ENCODE measurements around the gene EPN3. TPM values are rescaled to one million over a fixed set of nuclear protein-coding genes. Genes with fewer than 3 reads are reported as not detected.

EPN3 gene
- polyA plus RNA-seq, 5 donors: 2.8 to 7.4 (median 5.2) TPM

DNA sequence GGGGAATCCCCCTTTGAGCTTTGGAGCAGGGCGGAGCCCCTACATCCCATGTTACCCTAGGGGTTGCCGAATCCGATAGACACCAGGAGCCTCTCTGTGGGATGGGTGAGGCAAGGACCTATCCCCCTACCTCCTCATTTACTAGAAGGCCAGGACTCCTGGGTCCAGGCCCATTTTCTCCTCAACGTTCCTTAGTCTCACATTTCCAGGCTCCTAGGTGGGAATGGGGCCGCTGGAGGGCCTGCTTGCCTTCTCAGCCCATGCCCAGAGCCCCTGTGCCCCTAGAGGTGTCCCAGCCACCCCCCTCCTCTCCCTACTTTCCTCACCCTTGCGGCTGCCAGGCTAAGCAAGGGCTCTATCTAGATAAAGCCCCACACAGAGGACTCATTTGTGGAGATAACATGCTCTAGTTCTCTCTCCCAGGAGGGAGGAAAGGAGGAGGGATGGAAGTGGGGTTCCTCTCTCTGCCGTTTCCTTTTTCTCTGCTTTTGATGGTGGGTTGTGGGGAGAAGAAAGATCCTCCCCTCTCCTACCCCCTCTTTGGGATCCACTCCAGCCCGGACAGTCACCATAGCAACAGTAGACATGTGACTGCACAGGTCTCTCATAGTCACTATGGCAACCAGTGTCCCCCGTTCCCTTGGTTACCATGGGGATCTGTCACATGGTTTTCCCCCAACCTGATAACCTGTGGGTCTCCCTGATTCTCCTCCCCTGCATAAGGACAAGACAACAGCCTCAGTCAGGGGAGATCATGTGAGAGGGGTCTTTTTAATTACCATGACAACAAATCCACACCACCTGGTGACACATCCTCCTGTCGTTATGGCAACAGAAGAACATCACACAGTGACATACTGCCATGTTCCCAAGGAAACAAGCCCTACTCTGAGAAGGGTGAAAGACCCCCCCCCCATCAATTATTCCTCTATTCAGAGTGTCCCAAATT, 33.1 kb downstream of the EPN3 start:
- DNase-seq: no peak

DNA sequence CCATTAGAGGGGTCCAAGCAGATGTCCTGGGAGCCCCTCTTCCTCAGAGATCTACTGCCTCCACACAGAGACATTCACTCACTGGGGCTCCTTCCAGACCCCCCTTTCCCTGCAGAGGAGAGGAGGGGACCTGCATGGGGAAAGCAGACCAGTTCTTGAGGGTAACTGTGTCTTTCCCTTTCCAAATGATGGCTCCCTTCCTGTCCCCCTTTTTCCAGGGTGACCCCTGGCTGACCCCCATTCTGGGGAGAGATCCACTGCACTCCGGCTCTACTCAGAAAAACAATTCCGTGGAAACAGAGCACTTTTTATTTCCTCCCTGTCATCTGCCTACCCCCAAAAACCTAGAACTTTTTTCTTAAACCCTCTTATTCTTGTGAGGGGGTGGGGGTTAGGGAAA, 34.4 kb downstream of the EPN3 start:
- no peak for DNase-seq

DNA sequence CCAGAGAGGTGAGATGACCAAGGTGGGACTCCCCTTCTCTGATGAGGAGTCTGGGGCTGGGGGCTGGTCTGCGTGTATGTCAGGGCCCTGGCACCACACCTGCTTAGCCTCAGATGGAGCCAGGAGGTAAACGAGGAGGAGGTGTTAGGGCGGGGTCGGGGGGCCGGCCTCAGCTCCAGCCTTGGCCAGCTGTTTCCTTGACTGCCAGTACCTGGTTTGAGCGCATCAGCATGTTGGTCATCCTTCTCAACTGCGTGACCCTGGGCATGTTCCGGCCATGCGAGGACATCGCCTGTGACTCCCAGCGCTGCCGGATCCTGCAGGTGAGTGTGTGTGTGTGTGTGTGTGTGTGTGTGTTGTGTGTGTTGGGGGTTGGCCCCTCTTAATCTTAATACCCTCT, 36.1 kb downstream of the EPN3 start:
- DNase-seq: no peak

DNA sequence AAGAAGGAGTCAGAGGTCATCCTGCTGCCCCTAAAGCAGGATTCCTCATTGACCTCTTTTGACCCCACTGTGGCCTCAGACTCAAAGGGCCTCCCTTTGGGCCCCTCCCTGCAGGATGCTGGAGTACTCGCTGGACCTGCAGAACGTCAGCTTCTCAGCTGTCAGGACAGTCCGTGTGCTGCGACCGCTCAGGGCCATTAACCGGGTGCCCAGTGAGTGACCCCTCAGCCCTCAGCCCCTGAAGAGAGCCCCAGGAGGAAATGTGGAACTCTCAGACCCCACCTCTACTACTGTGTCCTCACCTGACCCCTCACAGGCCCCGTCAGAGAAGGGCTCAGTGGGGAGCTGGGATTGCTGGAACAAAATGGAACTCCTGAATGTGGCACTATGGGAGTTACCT, 37.1 kb downstream of the EPN3 start:
- no peak for DNase-seq

DNA sequence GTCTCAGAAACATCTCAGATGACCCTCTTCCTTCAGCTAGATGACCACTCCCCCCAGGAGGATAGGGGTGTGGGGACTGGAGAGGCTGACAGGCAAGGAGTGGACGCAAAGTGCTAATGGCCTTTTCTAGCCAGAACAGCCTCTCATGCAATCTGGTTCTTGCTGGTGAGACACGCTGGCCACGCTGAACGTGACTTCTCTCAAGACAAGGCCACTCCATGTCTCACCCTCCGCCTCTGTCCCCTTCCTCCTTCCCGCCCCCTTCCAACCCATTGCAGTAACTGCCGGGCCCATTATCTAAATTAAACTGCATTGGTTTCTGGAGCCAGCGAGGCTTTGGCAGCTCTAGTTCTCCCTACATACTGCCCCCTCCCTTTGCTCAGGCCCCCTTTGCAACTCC, 37.5 kb downstream of the EPN3 start:
- DNase-seq: no peak

DNA sequence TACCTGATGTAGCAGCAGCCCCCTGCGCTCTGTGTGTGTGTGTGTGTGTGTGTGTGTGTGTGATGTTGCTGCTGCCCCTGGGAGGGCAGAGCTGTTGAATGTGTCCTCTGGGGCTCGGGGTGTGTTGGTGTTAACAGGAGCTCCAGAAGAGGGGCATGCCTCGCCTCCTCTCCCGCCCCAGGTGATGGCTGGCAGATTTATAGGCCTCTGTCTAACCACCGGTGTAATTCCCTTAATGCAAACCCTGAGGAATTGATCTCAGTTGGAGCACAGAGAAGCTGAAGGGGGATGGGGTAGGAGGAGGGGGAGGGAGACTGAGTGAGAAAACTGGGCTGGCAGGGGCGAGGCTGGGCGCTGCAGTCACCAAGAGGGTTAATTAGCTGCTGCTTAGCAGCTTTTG, 38.0 kb downstream of the EPN3 start:
- no peak for DNase-seq

DNA sequence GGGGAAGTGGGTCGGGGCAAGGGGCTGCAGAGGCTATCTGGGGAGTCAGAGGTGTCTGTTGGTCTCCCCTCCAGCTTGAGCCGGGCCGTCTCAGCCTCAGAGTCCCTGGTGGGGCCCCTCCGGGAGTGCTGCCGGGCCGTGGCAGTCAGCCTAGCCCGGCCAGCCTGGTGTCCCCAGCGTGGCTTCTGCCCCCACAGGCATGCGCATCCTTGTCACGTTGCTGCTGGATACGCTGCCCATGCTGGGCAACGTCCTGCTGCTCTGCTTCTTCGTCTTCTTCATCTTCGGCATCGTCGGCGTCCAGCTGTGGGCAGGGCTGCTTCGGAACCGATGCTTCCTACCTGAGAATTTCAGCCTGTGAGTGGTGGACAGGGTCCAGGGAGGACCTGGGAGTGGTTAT, 39.1 kb downstream of the EPN3 start:
- DNase-seq: no peak

DNA sequence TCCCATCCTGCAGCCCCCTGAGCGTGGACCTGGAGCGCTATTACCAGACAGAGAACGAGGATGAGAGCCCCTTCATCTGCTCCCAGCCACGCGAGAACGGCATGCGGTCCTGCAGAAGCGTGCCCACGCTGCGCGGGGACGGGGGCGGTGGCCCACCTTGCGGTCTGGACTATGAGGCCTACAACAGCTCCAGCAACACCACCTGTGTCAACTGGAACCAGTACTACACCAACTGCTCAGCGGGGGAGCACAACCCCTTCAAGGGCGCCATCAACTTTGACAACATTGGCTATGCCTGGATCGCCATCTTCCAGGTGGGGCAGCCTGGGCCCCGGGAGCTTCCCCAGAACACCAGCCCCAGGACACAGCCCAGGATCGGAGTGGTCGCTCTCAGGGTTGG, 40.0 kb downstream of the EPN3 start:
- DNase-seq: no peak

DNA sequence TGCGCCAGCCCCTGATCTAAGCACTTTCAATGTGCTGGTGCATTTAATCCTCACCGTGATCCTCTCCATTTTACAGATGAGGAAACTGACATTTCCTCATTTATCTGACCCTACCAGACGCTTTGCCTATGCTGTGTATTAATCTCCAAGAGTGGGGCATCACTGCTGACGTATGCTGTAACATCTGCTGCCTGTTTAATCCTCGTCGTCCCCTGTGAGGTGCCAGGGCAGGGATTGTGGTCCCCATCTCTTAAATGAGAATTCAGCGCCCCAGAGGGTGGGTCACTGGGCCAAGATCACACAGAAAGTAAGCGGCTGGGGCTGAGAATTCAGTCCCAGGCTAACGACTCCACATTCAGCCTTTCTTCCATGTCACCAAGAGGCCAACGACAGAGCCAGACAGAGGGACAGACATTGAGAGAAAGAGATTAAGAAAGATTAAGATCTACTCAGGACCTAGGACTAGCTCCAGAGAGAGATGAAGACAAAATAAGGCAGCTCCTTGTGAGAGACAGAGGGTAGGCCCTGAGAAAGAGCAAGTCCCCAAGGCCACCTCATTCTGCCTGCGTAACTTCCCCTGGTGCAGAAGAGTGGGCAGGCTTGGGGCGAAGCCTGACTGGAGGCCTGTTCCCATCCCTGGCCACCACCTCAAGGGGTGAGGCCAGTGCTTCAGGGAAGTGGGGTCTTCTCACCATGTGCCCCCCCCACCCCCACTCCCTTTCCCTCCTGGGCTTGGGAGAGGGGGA, 41.5 kb downstream of the EPN3 start:
- DNase-seq: no peak

DNA sequence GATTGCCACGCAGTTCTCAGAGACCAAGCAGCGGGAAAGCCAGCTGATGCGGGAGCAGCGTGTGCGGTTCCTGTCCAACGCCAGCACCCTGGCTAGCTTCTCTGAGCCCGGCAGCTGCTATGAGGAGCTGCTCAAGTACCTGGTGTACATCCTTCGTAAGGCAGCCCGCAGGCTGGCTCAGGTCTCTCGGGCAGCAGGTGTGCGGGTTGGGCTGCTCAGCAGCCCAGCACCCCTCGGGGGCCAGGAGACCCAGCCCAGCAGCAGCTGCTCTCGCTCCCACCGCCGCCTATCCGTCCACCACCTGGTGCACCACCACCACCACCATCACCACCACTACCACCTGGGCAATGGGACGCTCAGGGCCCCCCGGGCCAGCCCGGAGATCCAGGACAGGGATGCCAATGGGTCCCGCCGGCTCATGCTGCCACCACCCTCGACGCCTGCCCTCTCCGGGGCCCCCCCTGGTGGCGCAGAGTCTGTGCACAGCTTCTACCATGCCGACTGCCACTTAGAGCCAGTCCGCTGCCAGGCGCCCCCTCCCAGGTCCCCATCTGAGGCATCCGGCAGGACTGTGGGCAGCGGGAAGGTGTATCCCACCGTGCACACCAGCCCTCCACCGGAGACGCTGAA, 43.2 kb downstream of the EPN3 start:
- DNase-seq: no peak

DNA sequence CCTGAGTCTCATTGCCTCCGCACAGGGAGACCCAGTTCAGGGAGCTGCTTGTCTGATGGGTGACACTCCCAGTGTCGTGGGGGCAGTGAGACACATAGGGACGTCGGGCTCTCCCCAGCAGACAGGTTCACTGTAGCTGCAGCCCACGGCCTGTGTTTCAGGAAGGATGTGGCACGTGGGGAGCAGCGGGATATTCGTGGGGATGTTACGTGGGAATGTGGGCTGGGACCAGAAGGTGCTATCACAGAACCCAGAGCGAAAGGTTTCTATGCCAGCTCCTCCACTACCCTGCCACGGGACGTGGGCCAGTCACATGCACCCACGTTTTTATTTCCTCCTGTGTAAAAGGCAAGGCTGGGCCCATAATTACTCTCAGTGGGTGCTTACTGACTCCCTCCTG, 44.3 kb downstream of the EPN3 start:
- DNase-seq: no peak

DNA sequence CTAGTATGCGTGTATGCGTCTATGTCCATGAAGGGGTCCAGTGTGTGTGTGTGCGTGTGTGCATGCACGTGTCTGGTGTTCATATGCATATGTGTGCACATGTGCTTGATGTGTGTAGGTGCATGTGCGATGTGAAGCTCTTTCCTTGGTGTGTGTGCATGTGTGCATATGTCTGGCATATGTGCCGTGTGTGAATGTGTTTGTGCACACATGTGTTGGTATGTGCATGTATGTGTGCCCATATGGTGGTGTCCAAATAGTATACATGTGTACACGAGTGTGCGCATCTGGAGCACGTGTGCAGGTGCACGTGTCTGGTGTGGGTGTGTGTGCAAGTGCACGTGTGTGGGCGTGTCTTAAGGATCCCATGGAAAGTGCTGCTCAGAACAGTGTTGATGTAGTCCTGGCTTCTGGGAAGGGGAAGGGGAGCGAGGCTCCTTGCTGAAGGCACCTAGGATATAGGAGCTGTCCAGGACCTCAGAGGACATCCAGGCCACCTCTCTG, 45.0 kb downstream of the EPN3 start:
- DNase-seq: no peak

DNA sequence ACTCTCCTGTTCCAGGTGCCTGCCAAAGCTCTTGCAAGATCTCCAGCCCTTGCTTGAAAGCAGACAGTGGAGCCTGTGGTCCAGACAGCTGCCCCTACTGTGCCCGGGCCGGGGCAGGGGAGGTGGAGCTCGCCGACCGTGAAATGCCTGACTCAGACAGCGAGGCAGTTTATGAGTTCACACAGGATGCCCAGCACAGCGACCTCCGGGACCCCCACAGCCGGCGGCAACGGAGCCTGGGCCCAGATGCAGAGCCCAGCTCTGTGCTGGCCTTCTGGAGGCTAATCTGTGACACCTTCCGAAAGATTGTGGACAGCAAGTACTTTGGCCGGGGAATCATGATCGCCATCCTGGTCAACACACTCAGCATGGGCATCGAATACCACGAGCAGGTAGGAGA, 45.6 kb downstream of the EPN3 start:
- DNase-seq: no peak

DNA sequence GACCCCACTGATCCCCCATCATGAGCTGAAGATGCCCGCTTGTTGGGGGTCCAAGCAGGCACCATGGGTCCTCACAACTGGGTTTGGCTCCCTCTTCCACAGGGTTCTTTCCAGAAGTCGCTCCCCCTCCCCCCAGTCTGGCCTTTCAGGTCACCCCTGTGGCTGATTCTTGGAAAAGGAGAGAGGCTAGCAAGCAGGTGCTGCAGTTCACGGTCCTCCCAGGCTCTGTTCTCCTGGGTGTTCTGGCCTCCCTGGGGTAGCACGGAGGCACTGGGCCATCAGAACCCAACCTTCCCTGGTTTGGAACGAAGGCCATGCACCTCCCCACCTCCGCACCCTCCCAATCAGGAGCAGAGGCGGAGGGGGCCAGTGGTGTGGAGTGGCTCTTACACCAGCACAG, 46.9 kb downstream of the EPN3 start:
- DNase-seq: no peak

DNA sequence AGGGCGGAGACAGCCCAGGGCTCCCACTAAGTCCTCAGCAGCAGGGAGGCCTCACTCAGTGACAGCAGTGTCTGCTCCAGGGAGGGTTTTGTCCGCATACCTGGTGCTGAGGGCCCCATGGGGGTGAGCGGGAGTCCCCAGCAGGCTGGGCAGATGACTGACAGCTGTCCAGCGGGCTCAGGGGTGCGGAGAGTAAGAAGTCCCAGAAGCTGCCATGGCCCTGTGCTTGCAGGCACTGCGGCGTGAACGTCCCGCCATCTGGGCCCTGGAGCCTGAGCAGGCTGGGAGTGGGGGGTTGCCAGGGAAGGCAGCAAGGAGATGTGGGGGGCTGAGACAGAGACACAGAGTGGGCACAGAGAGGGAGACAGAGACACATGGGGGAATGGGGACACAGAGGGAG, 48.1 kb downstream of the EPN3 start:
- DNase-seq: no peak

DNA sequence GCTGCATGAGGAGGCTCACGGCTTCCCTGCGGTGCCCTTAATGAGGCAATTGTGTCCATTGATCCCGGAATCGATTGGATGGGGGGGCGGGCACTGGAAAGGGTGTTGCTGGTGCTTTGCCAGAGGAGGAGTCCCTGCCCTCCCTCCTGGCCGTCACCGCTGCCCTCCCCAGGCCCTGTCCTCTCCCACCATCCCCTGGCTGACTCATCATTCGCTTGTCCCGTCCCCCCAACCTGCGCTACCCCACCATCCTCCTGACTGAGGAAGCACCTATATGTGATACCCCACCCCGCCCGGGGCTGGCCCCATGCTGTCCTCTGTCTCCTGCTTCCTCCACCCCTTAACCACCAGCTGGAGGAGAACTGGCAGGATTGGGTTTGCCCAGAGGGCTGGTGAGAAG, 48.8 kb downstream of the EPN3 start:
- DNase-seq: no peak

DNA sequence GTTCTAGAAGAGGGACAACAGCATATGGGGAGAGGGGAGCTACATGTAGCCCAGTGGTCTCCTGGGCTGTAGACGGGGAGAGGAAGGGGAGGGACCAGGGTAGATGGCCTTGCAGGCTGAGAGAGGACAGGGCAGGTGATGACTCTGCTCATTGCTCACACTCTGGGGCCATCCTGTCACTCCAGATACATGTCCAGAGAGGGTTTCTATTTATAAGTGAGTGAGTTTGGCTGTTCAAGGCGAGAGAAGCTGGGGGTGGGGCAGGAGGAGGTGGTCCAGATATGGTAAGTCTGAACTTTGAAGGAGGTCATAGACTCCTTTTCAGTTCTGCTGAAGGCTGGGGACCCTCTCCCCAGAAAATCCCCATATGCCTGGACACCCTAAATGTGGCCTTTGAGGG, 50.2 kb downstream of the EPN3 start:
- DNase-seq: no peak

DNA sequence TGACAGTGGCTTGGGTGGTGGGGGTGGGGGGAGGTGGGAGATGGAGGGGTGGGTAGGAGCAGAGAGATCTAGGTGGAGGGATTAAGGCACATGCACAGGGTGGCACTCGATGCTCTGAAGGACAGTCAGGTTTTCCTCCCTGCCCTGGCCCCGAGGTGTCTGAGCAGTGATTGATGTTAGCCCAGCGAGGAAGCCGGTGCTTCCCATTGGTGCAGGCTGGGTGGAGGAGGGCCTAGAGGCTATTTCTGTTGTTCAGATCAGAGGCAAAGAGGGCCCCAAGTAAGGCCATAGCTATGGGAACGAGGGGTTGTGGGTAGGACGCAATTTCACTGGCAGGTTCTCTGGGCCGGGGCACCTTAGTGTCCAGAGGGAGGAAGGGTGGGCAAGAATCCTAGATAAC, 51.1 kb downstream of the EPN3 start:
- no peak for DNase-seq

DNA sequence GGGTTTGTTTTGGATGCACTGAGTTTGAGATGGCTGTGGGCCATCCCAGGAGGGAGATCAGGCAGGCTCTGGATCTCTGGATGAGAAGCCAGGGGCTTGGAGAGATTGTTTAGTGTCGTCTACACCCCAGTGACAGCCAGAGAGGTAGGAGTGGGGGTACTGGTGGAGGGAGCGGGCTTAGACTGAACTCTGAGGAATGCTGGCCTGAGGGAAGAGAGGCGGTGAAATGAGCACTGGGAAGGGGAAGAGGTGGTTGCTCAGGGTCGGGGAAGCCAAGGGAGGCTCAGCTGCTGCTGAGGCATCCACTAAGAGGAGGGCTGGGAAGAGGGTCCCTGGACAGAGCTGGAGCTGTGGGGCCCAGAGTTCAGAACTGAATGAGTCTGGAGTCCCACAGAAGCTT, 51.6 kb downstream of the EPN3 start:
- DNase-seq: no peak

DNA sequence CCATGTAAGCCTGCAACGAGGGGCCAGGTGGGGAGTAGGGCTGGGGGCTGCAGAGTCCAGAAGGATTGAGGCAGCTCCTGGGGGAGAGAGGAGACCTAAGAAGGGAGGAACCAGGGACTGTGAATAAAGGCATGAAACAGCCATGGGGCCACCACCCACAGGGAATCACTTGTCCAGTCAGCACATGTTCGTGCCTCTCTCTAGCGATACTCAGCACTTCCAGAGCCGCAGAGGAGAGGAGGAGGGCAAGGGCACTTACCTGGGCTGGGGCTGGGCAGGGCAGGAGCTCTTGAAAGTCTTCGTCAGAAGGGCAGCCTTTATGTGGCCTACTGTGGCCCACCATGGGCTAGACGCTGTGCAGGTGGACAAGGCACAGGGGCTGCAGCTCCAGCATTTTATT, 52.2 kb downstream of the EPN3 start:
- no peak for DNase-seq

DNA sequence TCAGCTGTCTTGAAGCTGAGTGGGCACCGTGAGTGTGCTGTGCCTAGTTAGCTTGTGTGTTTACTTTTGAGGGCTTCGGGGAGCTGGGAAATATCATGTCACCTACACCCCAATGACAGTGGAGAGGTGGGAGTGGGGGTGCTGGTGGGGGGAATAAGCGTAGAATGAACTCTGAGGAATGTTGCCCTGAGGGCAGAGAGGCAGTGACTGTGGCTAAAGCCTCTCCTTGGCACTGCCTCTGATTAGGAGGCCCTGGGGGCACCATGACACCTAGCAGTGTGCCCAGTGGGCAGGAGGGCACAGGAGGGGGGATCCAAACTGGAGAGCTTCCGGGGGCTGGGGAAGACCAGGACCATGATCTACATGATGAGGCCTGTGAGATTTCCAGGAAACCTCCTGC, 52.8 kb downstream of the EPN3 start:
- no peak for DNase-seq

DNA sequence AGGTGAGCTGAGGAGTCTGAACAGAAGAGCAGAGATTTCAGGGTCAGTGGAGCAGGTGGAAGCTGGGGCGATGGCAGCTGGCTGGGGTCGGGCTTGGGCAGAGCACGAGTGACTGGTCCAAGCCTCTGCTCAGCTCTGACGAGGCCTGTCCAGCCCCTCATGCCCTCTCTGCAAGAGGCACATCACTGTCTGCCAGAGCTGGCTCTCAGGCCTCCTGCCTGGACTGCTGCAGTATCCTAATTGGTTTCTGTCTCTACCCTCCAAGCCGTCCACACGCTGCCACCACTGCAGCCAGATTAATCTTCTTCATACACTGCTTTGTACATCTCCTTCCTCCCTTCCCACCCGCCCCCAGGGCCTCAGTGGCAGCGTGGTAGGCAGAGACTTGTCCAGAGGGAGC, 53.4 kb downstream of the EPN3 start:
- DNase-seq: no peak

Measured in right lung (tissue), 5 donors.